ENCODE results near the gene TXNDC5.

- TF ChIP-seq CTCF (conservative IDR thresholded peaks at IDR 0.05; ENCODE audit: low read length): peak; percentile 76
- no peak for TF ChIP-seq EZH2phosphoT487 (IDR thresholded peaks at IDR 0.05; ENCODE audit: borderline replicate concordance, low read depth, low read length)
Measured at GRCh38 chr6:7899101-7899888, 11.3 kb downstream of the TXNDC5 start.

Data from OCI-LY7 (cell line).